Measurements from ENCODE around the gene NSF. TPM values are rescaled to one million over a fixed set of nuclear protein-coding genes. Genes with fewer than 3 reads are reported as not detected.
A peak's percentile ranks its signal among the peaks of the same experiment; 100 is the strongest.
"Not testable (repeated sequence)": the region's sequence is repeated elsewhere in the genome, so short reads cannot be mapped to it uniquely, and the experiment has no call there.

Gene NSF
- polyA plus RNA-seq, 4 donors = 14.1 to 29.9 (median 20.1) TPM

DNA sequence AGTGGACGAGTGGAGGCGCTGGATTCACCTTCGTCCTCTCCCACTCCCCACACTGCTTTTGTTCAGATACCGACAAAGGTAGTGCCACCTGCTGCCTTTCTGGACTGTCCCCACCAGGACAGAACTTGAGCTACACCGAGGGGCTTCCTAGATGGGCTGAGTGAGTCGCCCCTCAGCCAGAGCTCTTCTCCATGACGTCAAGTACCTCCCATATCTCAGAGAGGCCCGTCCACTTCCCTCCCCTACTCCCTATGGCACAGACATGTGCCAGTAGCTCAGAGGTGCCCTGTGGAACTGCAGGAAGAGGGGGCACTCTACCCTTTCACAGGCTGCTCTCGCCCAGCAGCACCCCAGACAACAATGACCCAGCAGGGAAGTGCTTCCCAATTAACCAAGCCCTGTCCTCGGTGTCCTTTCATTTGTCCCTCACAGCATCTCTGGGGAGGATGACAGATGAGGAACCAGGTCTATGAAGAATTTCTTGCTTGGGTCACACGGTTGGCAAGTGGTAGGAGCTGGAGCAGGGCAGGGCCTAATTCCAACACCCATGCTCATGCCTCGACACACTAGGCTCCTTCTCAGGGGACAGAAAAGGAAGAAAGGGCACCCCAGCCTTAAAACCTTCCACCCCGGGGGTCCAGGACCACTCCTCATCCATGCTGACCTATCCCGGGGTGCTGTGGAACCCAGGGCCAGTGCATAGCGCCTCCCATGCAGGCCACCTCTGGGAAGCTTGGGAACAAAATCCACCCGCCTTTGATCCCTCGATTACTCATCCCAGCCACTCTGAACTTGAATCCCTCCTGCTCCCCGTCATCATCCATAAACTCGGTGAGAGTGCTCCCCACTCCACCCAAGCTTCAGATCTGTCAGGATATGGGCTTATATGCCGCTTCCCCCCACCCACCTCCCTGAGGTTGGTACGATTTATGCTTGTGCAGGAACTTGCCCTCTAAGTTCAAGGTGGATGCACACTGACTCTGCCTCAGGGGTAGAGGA lies 176.3 kb downstream of the NSF start:
- no peak for FAIRE-seq
- H3K36me3 ChIP-seq (ENCODE audit: control insufficient read depth in 3 of 3, insufficient read depth in 2 of 3, low read depth in 1 of 3, low read length in 3 of 3) = peaks cover 0 to 44% (median 0%) of the 10 kb centered on the region in 3 donors
- 79 to 89% (median 83%) methylated on average over 21 of the region's 21 CpGs for WGBS, 3 donors
- no peak overlapping the region for H3K27ac ChIP-seq (ENCODE audit: low read depth in 1 of 3, low read length in 2 of 3)
- no peaks in the 10 kb centered on the region for H3K9me3 ChIP-seq (ENCODE audit: control insufficient read depth in 2 of 2, insufficient read depth in 1 of 2, low read depth in 1 of 2, low read length in 1 of 2)
- no peak overlapping the region for H3K4me3 ChIP-seq (ENCODE audit: low read depth in 1 of 3, low read length in 3 of 3)
- DNase-seq = peak in 1 of 2 donors; percentile 21
- H3K27me3 ChIP-seq (ENCODE audit: control insufficient read depth in 3 of 3, insufficient read depth in 3 of 3, low read length in 3 of 3) = peaks cover 0 to 2% (median 0%) of the 10 kb centered on the region in 3 donors
- H3K4me1 ChIP-seq (ENCODE audit: control insufficient read depth in 3 of 3, insufficient read depth in 2 of 3, low read depth in 1 of 3, low read length in 2 of 3) = peaks cover 0 to 18% (median 0%) of the 10 kb centered on the region in 3 donors

DNA sequence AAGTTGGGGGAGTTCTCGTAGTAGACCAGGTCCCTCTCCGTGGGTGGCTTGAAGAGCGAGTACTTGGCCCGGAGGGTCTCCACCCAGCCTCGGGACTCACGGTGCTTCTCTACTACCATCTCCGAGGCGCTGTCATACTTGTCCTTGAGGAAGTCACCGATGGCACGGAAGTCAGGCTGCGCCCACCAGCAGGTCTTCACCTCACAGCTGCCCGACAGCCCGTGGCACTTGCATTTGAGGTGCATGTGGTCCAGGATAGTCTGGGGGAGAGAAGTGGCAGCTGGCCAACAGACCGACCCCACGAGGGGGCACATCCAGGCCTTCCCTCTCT lies 178.0 kb downstream of the NSF start:
- DNase-seq (no peak), FAIRE-seq (no peak)
- Histone ChIP-seq H3K27me3 (ENCODE audit: control insufficient read depth in 3 of 3, insufficient read depth in 3 of 3, low read length in 3 of 3) (peaks cover 0 to 2% (median 0%) of the 10 kb centered on the region in 3 donors), H3K4me1 (ENCODE audit: control insufficient read depth in 3 of 3, insufficient read depth in 2 of 3, low read depth in 1 of 3, low read length in 2 of 3) (peaks cover 0 to 18% (median 3%) of the 10 kb centered on the region in 3 donors), H3K9me3 (ENCODE audit: control insufficient read depth in 2 of 2, insufficient read depth in 1 of 2, low read depth in 1 of 2, low read length in 1 of 2) (no peaks in the 10 kb centered on the region), H3K27ac (ENCODE audit: low read depth in 1 of 3, low read length in 2 of 3) (no peak overlapping the region), H3K4me3 (ENCODE audit: low read depth in 1 of 3, low read length in 3 of 3) (no peak overlapping the region), H3K36me3 (ENCODE audit: control insufficient read depth in 3 of 3, insufficient read depth in 2 of 3, low read depth in 1 of 3, low read length in 3 of 3) (peaks cover 0 to 37% (median 0%) of the 10 kb centered on the region in 3 donors)
- 94 to 97% (median 94%) methylated on average over 15 of the region's 15 CpGs for WGBS, 3 donors

DNA sequence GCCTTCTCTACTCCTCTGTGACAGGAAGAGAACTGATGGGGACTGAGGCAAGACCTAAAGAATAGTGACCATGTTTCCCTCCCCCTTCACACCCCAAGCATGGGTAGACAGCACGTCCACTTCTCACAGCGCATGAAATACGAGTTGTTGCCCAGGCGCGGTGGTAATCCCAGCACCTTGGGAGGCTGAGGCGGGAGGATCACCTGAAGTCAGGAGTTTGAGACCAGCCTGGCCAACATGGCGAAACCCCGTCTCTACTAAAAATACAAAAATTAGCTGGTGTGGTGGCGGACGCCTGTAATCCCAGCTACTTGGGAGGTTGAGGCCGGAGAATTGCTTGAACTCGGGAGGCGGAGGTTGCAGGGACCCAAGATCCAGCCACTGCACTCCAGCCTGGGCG lies 178.4 kb downstream of the NSF start:
- 93 to 97% (median 97%) methylated on average over 14 of the region's 14 CpGs for WGBS, 3 donors
- DNase-seq = not testable (repeated sequence)

DNA sequence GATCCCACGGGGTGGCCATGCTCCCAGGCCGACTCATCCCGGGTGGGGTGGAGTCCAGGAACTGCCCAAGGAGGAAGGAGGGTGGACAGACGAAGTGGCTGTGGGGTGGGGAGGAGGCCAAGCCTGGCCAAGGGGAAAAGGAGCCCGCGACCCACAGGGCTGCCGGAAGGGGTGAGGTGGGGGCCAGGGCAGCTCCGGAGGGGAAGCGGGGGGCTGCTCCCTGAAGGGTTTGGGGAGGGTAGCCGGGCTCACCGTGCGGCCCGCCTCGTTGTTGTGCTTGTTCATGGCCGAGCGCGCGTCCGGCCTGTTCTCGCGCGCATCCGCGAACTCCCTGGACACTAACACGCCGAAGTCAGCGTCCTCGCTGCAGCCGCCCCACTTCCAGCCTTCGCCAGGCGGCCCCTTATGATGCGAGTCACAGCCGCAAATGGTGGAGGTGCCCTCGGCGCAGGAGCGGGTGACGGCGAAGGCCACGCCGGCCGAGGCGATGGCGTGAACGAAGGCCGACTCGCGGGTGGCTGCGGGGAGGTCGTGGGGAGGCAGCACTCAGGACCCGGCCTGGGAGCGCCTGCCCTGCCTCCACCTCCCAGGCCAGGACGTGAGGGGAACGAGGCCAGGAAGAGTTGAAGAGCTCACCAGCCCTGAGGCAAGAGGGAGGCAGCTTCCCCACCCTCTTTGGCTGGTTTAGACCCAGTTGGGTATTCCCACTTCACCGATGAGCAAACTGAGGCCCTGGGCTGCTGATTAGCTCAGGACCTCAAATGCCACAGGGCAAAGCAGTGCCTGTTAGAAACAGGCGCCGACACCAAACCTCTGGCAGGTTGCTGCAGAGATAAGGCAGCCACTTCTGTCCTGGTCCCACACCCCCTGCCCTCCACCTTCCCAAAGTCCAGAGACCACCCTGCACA lies 179.3 kb downstream of the NSF start:
- peak in 1 of 2 donors; percentile 19 for DNase-seq
- peaks cover 0 to 2% (median 0%) of the 10 kb centered on the region in 3 donors for H3K27me3 ChIP-seq (ENCODE audit: control insufficient read depth in 3 of 3, insufficient read depth in 3 of 3, low read length in 3 of 3)
- peaks cover 0 to 27% (median 0%) of the 10 kb centered on the region in 3 donors for H3K36me3 ChIP-seq (ENCODE audit: control insufficient read depth in 3 of 3, insufficient read depth in 2 of 3, low read depth in 1 of 3, low read length in 3 of 3)
- FAIRE-seq = no peak
- no peak overlapping the region for H3K27ac ChIP-seq (ENCODE audit: low read depth in 1 of 3, low read length in 2 of 3)
- peaks cover 0 to 18% (median 3%) of the 10 kb centered on the region in 3 donors for H3K4me1 ChIP-seq (ENCODE audit: control insufficient read depth in 3 of 3, insufficient read depth in 2 of 3, low read depth in 1 of 3, low read length in 2 of 3)
- H3K9me3 ChIP-seq (ENCODE audit: control insufficient read depth in 2 of 2, insufficient read depth in 1 of 2, low read depth in 1 of 2, low read length in 1 of 2) = no peaks in the 10 kb centered on the region
- WGBS, 3 donors = 47 to 79% (median 54%) methylated on average over 54 to 56 of the region's 56 CpGs
- H3K4me3 ChIP-seq (ENCODE audit: low read depth in 1 of 3, low read length in 3 of 3) = peak overlapping the region in 1 of 3 donors; percentile 61

More for the DNA sequence above, 178.4 kb downstream of the NSF start:
- H3K9me3 ChIP-seq (ENCODE audit: control insufficient read depth in 2 of 2, insufficient read depth in 1 of 2, low read depth in 1 of 2, low read length in 1 of 2); H3K27me3 ChIP-seq (ENCODE audit: control insufficient read depth in 3 of 3, insufficient read depth in 3 of 3, low read length in 3 of 3); H3K4me3 ChIP-seq (ENCODE audit: low read depth in 1 of 3, low read length in 3 of 3); H3K27ac ChIP-seq (ENCODE audit: low read depth in 1 of 3, low read length in 2 of 3); FAIRE-seq: not testable (repeated sequence)
- peaks cover 0 to 36% (median 0%) of the 10 kb centered on the region in 3 donors for H3K36me3 ChIP-seq (ENCODE audit: control insufficient read depth in 3 of 3, insufficient read depth in 2 of 3, low read depth in 1 of 3, low read length in 3 of 3)
- H3K4me1 ChIP-seq (ENCODE audit: control insufficient read depth in 3 of 3, insufficient read depth in 2 of 3, low read depth in 1 of 3, low read length in 2 of 3) = peaks cover 0 to 18% (median 3%) of the 10 kb centered on the region in 3 donors

DNA sequence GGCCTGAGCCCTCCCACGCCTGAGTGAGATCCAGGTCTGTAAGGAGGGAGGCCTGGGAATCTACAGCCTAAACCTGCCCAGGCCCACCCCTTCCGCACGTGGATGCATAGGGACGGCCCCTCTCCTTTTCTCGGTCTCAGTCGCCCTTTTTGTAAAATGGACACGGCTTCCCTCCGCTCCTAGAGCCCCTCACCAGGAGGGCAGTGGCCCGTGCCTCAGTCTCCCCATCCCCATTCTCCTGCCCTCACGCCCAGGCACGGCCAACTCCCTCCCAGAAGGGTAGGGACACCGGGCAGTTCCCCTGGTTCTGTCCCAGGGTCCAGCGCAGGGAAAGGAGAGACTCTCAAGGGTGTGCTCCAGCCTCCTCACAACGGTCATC lies 180.0 kb downstream of the NSF start:
- FAIRE-seq = no peak
- H3K27ac ChIP-seq (ENCODE audit: low read depth in 1 of 3, low read length in 2 of 3) = peak overlapping the region in 1 of 3 donors; percentile 76
- peak in 1 of 2 donors; percentile 14 for DNase-seq

DNA sequence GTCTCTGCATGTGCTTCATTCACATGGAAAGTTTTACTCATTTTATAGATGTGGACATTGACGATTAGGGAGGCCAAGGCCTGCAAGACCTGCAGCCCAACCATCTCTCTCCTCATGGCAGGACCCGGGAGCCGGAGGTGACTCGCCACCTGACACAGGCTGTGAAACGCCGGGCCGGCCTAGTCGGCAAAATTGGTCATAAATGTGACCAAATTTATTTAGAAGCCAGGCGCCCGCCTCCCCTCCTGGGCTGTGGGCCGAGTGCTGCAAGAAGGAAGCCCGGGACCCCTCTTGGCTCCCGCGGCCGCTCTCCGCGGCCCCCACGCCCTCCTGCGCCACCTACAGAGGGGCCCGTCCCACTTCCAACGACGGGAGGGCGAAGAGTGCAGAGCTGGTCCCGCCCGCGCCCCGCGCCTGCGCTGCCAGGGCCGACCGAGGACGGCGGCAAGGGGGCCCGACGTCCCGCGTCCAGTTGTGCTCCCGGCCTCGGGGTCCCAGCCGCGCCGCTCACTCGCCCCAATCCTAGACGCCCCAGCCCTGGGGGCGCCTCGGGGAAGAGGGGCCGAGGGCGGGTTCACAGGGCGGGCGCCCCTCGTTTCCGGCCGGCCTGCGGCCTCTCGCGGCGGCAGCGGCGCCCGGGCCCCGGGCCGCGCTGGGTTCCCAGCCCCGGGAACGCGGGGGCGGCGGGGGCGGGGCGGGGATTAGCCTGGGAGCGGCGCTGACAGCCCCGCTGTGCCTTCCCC lies 180.5 kb downstream of the NSF start:
- DNase-seq (peak; percentile 39 to 90), FAIRE-seq (no peak)
- peaks cover 0 to 19% (median 0%) of the 10 kb centered on the region in 3 donors for H3K36me3 ChIP-seq (ENCODE audit: control insufficient read depth in 3 of 3, insufficient read depth in 2 of 3, low read depth in 1 of 3, low read length in 3 of 3)
- H3K27me3 ChIP-seq (ENCODE audit: control insufficient read depth in 3 of 3, insufficient read depth in 3 of 3, low read length in 3 of 3) = peaks cover 0 to 2% (median 0%) of the 10 kb centered on the region in 3 donors
- peaks cover 0 to 18% (median 3%) of the 10 kb centered on the region in 3 donors for H3K4me1 ChIP-seq (ENCODE audit: control insufficient read depth in 3 of 3, insufficient read depth in 2 of 3, low read depth in 1 of 3, low read length in 2 of 3)
- no peaks in the 10 kb centered on the region for H3K9me3 ChIP-seq (ENCODE audit: control insufficient read depth in 2 of 2, insufficient read depth in 1 of 2, low read depth in 1 of 2, low read length in 1 of 2)
- H3K4me3 ChIP-seq (ENCODE audit: low read depth in 1 of 3, low read length in 3 of 3) = peak overlapping the region; percentile 45 to 74 (median 61)
- WGBS, 3 donors = 2 to 3% (median 3%) methylated on average over 41 to 73 of the region's 73 CpGs
- H3K27ac ChIP-seq (ENCODE audit: low read depth in 1 of 3, low read length in 2 of 3) = peak overlapping the region; percentile 60 to 76 (median 63)

More for the DNA sequence above, 180.0 kb downstream of the NSF start:
- WGBS, 3 donors = 62 to 76% (median 75%) methylated on average over 14 of the region's 14 CpGs
- Histone ChIP-seq H3K4me3 (ENCODE audit: low read depth in 1 of 3, low read length in 3 of 3) (peak overlapping the region in 1 of 3 donors; percentile 61), H3K4me1 (ENCODE audit: control insufficient read depth in 3 of 3, insufficient read depth in 2 of 3, low read depth in 1 of 3, low read length in 2 of 3) (peaks cover 0 to 18% (median 3%) of the 10 kb centered on the region in 3 donors), H3K9me3 (ENCODE audit: control insufficient read depth in 2 of 2, insufficient read depth in 1 of 2, low read depth in 1 of 2, low read length in 1 of 2) (no peaks in the 10 kb centered on the region), H3K27me3 (ENCODE audit: control insufficient read depth in 3 of 3, insufficient read depth in 3 of 3, low read length in 3 of 3) (peaks cover 0 to 2% (median 0%) of the 10 kb centered on the region in 3 donors), H3K36me3 (ENCODE audit: control insufficient read depth in 3 of 3, insufficient read depth in 2 of 3, low read depth in 1 of 3, low read length in 3 of 3) (peaks cover 0 to 22% (median 0%) of the 10 kb centered on the region in 3 donors)

DNA sequence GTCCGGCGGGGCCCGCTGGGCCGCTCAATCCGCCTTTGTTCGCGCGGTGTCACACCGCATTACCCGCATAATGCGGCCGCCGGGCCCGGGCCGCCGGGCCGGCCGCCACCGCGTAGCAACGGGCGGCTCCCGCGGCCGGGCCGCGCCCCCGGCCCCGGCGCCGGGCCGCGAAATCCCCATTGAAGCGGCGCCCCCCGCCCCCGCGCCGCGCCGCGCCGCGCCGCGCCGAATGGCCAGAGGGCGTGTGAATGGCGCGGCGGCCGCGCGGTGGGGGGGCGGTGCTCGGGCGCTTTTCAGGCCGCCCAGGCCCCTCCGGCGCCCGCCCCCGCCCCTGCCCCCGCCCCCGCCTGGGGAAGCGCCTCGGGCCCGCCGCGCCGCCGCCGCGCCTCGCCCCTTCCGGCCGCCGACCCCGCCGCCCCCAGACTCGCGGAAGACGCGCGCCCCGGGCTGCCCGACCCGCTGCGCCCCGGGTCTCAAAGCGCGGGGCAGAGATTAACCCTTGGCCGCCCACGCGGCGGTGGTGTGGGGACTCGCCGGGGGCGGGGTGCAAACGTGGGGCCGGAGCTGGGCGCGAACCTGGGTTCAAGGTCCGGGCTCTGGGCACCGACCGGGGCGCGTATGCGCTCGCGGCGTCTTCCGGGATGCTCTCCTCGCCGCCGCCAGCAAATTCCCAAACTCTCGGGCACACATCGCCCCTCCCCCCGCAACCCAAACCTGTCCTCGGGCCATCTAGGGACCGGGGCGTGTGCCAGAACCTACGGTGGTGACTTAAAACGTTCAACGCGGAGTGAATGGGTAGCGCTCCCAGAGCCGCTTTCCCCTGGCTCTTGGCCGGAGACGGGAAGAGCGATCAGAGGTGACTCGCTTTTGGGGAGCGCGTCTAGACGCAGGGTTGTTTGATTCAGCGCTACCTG lies 181.3 kb downstream of the NSF start:
- Histone ChIP-seq H3K4me1 (ENCODE audit: control insufficient read depth in 3 of 3, insufficient read depth in 2 of 3, low read depth in 1 of 3, low read length in 2 of 3) (peaks cover 0 to 18% (median 3%) of the 10 kb centered on the region in 3 donors), H3K9me3 (ENCODE audit: control insufficient read depth in 2 of 2, insufficient read depth in 1 of 2, low read depth in 1 of 2, low read length in 1 of 2) (no peaks in the 10 kb centered on the region), H3K4me3 (ENCODE audit: low read depth in 1 of 3, low read length in 3 of 3) (peak overlapping the region; percentile 45 to 74 (median 61)), H3K27me3 (ENCODE audit: control insufficient read depth in 3 of 3, insufficient read depth in 3 of 3, low read length in 3 of 3) (peaks cover 0 to 2% (median 0%) of the 10 kb centered on the region in 3 donors), H3K27ac (ENCODE audit: low read depth in 1 of 3, low read length in 2 of 3) (peak overlapping the region; percentile 60 to 81 (median 76)), H3K36me3 (ENCODE audit: control insufficient read depth in 3 of 3, insufficient read depth in 2 of 3, low read depth in 1 of 3, low read length in 3 of 3) (peaks cover 0 to 13% (median 0%) of the 10 kb centered on the region in 3 donors)
- FAIRE-seq = no peak
- DNase-seq = peak; percentile 73 to 86
- WGBS, 3 donors = 1 to 2% (median 1%) methylated on average over 41 to 135 of the region's 135 CpGs

Data from small intestine (tissue), 7 donors.